ENCODE measurements around the gene AHDC1. TPM values are rescaled to one million over a fixed set of nuclear protein-coding genes. Genes with fewer than 3 reads are reported as not detected.
A peak's percentile ranks its signal among the peaks of the same experiment; 100 is the strongest.
"Not testable (repeated sequence)": the region's sequence is repeated elsewhere in the genome, so short reads cannot be mapped to it uniquely, and the experiment has no call there.

AHDC1 gene
- polyA plus RNA-seq, 1 donor from 2014 or later = 5.3 TPM

- no peak for TF ChIP-seq CTCF (IDR thresholded peaks at IDR 0.05; ENCODE audit: poor library complexity, severe bottlenecking)
- TF ChIP-seq EZH2 (IDR thresholded peaks at IDR 0.05; ENCODE audit: borderline replicate concordance, insufficient read depth, low read length, poor library complexity, severe bottlenecking) = no peak
These were observed 65.2 kb downstream of the AHDC1 start (continued) for GRCh38 chr1:27538793-27539192.

- H3K4me2 ChIP-seq (ENCODE audit: low read length); H3K9me3 ChIP-seq (ENCODE audit: low read length); H3F3A ChIP-seq (ENCODE audit: insufficient read depth, low read length, poor library complexity, severe bottlenecking); H2AFZ ChIP-seq (ENCODE audit: low read depth, low read length); H3K79me2 ChIP-seq (replicated peaks; ENCODE audit: insufficient read depth, low read length); H3K9me2 ChIP-seq (ENCODE audit: insufficient read depth, low read length); H3K27ac ChIP-seq (ENCODE audit: low read length); H3K4me3 ChIP-seq (ENCODE audit: low read length); H3K36me3 ChIP-seq (ENCODE audit: insufficient read depth, low read length); H4K20me1 ChIP-seq (ENCODE audit: insufficient read depth); H3K9ac ChIP-seq (ENCODE audit: low read length); H3K27me3 ChIP-seq (ENCODE audit: insufficient read depth, low read depth, low read length): not testable (repeated sequence)
These were observed 65.7 kb downstream of the AHDC1 start for GRCh38 chr1:27538305-27538676.

- H3K27me3 ChIP-seq (ENCODE audit: insufficient read depth, low read depth, low read length) = no peaks in the 10 kb centered on the region
- H3K79me2 ChIP-seq (replicated peaks; ENCODE audit: insufficient read depth, low read length) = no peaks in the 10 kb centered on the region
- H3K9ac ChIP-seq (ENCODE audit: low read length) = peak overlapping the region; percentile 50
- H3K9me3 ChIP-seq (ENCODE audit: low read length) = no peaks in the 10 kb centered on the region
- no peaks in the 10 kb centered on the region for H3F3A ChIP-seq (ENCODE audit: insufficient read depth, low read length, poor library complexity, severe bottlenecking)
- H4K20me1 ChIP-seq (ENCODE audit: insufficient read depth) = no peaks in the 10 kb centered on the region
- TF ChIP-seq REST (IDR thresholded peaks at IDR 0.05; ENCODE audit: borderline replicate concordance) (no peak), POLR2AphosphoS5 (IDR thresholded peaks at IDR 0.05) (peak; percentile 12)
- no peaks in the 10 kb centered on the region for H3K36me3 ChIP-seq (ENCODE audit: insufficient read depth, low read length)
- no peaks in the 10 kb centered on the region for H3K9me2 ChIP-seq (ENCODE audit: insufficient read depth, low read length)
- H3K4me2 ChIP-seq (ENCODE audit: low read length) = no peak overlapping the region
- peak overlapping the region; percentile 45 for H3K4me3 ChIP-seq (ENCODE audit: low read length)
- H3K27ac ChIP-seq (ENCODE audit: low read length) = peak overlapping the region; percentile 53
- no peak overlapping the region for H2AFZ ChIP-seq (ENCODE audit: low read depth, low read length)
These were observed 67.2 kb downstream of the AHDC1 start for GRCh38 chr1:27536767-27537166.

GRCh38 chr1:27536010-27536757, 67.8 kb downstream of the AHDC1 start:
- Histone ChIP-seq H3K4me2 (ENCODE audit: low read length) (no peak overlapping the region), H3K27me3 (ENCODE audit: insufficient read depth, low read depth, low read length) (no peaks in the 10 kb centered on the region), H3F3A (ENCODE audit: insufficient read depth, low read length, poor library complexity, severe bottlenecking) (no peaks in the 10 kb centered on the region), H2AFZ (ENCODE audit: low read depth, low read length) (no peak overlapping the region), H3K79me2 (replicated peaks; ENCODE audit: insufficient read depth, low read length) (no peaks in the 10 kb centered on the region), H3K27ac (ENCODE audit: low read length) (peak overlapping the region; percentile 53), H3K9ac (ENCODE audit: low read length) (peak overlapping the region; percentile 50), H4K20me1 (ENCODE audit: insufficient read depth) (no peaks in the 10 kb centered on the region), H3K9me2 (ENCODE audit: insufficient read depth, low read length) (no peaks in the 10 kb centered on the region), H3K36me3 (ENCODE audit: insufficient read depth, low read length) (no peaks in the 10 kb centered on the region), H3K9me3 (ENCODE audit: low read length) (no peaks in the 10 kb centered on the region), H3K4me3 (ENCODE audit: low read length) (peak overlapping the region; percentile 45)
- TF ChIP-seq EZH2 (IDR thresholded peaks at IDR 0.05; ENCODE audit: borderline replicate concordance, insufficient read depth, low read length, poor library complexity, severe bottlenecking) (no peak), RAD21 (conservative IDR thresholded peaks at IDR 0.05) (no peak), CTCF (IDR thresholded peaks at IDR 0.05; ENCODE audit: poor library complexity, severe bottlenecking) (no peak), MXI1 (conservative IDR thresholded peaks at IDR 0.05; ENCODE audit: poor library complexity, severe bottlenecking) (no peak), TAF1 (IDR thresholded peaks at IDR 0.05; ENCODE audit: low read depth) (no peak), REST (IDR thresholded peaks at IDR 0.05; ENCODE audit: borderline replicate concordance) (no peak)

Measured in neural cell (in vitro differentiated cells).